ENCODE data around the gene MT1M.
"Not testable (repeated sequence)": the region's sequence is repeated elsewhere in the genome, so short reads cannot be mapped to it uniquely, and the experiment has no call there.

Gene MT1M

DNA sequence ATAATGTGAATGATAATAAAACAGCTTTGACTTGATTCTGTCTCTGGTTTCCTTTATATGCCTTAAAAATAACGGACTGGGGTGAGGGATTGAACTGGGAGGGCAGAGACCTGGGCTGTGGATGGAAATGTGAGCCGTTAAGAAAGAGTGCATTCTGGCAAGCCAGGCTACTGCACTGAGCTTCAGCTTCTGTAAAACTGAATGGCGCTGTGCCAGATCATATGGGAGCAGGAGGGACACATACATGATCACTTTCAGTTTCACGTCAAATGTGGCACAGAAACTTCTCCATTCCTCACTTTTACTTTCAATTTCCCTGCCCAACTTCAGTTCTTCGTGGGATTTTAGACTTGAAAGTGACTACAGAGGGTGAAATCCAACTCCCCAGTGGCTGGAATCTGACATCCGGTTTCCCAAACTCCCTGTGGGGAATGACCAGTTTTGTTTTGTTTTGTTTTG lies 23.0 kb upstream of the MT1M start:
- DNase-seq = peak; percentile 70

DNA sequence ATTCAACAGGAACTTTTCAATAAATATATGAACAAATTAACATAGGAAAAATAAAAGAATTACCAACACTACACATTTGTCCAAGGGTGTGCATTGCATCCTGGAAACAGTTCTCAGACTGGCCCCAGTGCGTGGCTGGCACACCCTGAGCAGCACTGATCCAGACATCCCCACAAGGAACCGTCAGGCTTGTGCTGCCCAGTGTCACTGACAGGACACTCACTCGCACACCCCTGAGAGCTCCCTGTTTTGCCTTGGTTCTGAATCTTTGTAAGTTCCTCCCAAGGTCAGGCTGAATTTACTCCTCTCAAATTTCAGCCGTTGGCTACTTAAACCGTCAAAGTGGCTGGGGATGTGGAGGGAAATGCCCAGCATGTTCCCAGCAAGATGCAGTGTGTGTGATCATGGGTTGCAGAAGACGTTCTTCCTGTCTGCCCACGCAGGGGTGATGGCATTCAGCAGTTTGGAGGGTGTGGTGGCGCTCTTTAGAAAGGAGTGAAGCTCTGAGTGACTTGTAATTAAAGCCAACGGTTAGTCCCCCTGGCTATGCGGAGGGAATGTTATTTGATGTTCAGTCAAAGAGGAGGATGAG lies 22.3 kb upstream of the MT1M start:
- DNase-seq = no peak

DNA sequence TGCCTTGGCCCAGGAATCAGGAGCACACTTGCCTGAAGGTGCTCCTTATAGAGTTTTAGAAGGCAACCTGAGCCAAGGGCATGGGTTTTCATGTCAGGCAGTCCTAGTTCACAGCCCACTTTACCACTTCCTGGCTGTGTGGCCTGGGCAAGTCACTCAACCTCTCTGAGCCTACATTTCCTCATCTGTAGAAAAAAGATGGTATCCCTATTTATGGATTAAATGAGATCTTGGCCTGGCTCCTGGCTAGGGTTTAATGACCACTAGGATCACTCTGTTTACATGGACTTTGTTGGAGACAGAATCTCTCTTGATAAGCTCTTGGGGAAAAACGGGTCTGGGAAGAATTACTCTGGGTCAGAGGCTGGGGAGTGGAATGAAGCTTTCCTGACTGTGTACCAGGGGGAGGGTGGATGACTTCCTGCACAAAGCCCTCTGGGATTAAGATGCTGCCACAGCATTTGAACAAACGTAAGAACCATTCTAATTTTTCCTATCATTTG lies 21.8 kb upstream of the MT1M start:
- DNase-seq = no peak

DNA sequence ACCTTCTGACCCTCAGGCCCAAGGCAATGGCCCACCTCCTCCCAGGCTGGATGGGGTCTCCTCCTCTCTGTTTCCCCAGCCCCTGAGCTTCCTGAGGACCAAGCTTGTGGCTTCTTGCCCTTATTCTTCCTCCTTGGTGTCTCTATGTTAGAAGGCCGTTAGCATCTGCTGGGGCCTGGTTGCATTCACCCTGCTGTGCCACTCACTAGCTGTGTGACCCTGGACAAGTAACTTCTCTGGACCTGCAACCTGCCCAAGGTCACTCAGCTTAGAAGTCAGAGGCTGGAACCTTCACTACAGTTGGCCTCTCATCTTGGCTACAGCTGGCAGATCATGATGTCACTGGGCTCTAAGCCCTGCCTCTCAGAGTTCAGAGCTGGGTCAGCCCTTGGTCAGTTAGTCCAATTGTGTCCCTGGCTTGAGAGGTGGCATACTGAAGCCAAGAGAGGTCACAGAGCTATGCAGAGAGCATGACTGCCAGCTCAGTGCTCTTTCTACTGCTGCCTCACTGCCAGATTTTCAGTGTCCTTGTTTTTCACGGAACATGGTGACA lies 21.1 kb upstream of the MT1M start:
- DNase-seq = no peak

DNA sequence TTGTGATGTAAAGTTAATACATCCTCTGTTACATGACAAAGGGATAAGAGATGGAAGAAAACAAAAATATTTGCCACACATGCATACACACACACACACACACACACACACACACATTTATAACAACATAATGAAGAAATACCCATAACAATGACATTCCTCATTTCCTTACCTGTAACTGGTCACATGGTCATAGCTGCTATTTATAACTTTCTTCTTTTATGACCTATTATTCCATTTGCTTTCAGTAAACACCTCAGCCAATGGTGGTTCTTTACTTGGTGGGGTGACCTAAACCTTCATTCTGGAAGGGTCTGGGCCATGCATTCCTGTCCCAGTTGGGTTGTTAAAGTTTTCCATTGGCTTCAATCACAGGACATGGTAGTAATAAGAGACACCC lies 18.8 kb upstream of the MT1M start:
- DNase-seq = no peak

DNA sequence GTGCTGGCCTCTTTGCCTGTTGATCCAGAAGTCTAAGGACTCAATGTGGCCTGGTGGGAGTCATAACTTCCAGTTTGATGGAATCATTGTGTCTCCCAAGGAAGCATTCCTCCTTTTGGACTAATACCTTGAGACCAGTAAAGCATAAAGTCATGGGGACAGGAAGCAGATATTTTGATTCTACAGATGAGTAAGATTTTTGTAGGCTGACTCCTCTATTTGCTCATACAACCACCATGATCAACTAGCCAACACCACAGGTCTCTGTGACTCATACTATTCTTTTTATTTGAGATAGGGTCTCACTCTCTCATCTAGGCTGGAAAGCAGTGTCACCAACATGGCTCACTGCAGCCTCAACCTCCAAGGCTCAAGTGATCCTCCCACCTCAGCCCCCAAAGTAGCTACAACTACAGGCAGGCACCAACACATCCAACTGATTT lies 17.9 kb upstream of the MT1M start:
- no peak for DNase-seq

DNA sequence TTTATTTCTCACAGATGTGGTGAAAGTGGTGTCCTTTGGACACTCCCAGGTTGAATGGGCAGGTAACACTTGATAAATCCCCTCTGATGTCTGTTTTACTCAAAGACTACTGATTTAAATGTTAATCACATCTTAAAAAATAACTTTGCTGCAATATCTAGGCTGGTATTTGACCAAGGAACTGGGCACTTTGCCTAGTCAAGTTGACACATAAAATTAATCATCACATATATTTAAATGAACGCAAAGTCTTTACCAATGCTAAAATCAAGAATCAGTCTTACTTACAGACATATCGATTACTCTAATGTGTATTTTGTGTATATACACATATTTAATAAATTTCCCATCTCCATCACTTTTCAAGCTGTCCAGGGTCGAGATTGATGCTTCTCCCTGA lies 17.1 kb upstream of the MT1M start:
- no peak for DNase-seq

DNA sequence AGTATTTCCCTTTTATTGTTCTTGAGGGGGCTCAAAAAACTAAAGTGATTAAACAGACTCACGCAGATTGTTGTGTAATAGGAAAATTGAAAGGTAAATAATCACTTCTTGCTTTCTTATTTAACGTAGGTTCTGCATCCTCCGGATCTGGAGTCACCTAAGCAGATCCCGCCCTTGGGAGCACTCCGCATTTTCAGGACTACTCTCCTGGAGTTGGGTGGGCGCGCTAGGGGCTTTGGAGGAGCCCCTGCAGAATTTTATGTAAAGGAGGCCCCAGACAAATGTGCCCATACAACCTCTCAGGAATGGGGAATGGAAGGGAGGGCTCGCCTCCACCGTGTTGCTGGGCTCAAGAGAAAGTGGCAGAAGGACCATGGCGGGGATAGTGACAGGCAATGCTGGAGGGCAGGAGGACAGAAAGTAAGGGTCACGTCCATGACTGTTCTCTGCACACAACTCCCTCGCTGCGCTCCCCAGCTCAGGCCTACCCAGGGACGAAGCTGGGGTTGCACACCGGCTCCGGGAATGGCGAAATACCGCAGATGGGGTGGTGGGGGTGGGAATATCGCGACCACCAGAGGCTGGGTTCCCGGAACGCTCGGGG lies 15.7 kb upstream of the MT1M start:
- no peak for DNase-seq

DNA sequence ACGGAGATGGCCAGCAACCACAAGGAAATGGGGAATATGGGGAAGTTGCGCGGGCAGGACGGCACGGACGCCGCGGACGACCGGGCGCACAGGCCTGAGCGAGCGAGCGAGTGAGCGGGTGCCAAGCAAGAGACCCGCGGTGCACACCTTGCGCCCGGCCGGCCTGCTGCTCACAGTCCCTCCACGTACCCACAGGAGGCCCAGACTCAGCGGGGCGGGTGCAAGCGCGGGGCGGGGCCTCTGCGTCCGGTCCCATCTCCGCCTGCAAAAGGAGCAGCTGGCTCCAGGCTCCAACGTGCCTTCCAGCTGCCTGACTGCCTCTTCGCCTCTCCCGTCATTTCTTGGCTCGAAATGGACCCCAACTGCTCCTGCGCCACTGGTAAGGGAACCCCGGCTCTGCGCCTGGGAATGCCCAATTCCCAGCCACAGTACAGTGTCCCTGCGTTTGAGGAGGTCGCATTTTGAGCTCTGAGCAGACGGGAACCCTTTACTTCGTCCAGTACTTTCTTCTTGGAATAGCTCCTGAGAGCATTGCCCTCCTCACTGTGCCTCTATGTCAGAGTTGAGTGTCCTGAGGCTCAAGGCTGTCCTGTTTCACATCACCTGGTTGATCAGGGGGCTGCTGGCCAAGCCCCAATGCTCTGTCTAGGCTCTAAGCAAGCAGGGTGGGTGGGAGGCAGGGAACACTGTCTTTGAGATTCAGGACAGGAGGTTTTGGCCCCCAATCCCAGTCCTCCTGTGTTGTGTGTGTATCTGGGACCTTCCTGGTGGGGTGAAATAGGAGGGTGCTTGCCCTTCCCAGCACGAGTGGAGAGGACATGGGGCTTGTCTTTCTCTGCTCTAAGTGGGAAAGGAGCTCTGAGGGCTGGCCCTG lies 15.0 kb upstream of the MT1M start:
- no peak for DNase-seq

DNA sequence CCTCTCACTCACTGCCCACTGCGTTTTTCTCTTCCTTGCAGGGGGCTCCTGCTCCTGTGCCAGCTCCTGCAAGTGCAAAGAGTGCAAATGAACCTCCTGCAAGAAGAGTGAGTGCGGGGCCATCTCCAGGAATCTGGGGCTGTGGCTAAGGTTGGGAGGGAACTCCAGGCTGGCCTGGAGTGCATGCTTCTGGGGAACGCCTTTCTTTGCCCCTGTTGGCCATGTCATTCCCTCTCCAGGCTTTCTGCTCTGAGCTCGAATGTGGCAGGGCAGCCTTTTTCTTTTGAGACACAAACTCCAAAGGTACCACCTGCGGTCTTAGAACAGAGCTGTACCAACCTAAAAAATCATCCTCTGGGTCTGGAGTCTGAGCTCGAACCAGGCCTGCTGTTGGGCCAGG lies 14.3 kb upstream of the MT1M start:
- no peak for DNase-seq

DNA sequence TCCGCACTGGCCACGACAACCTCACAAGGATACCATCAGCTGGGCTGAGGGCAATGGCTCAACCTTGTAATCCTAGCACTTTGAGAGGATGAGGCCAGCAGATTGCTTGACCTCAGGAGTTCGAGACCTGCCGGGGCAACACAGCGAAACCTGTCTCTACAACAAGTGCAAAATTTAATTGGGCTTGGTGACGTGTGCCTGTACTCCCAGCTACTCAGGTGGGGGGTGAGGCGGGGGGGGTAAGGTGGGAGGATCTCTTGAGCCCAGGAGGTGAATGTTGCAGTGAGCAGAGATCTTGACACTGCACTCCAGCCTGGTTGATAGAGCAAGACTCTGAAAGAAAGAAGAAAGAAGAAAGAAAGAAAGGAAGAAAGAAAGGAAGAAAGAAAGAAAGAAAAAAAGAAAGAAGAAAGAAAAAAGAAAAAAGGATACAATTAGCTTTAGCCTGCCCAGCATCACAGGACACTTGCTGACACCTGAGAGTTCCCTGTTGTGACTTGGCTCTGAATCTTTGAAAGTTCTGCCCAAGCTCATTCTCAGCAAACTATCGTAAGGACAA lies 12.0 kb upstream of the MT1M start:
- no peak for DNase-seq

DNA sequence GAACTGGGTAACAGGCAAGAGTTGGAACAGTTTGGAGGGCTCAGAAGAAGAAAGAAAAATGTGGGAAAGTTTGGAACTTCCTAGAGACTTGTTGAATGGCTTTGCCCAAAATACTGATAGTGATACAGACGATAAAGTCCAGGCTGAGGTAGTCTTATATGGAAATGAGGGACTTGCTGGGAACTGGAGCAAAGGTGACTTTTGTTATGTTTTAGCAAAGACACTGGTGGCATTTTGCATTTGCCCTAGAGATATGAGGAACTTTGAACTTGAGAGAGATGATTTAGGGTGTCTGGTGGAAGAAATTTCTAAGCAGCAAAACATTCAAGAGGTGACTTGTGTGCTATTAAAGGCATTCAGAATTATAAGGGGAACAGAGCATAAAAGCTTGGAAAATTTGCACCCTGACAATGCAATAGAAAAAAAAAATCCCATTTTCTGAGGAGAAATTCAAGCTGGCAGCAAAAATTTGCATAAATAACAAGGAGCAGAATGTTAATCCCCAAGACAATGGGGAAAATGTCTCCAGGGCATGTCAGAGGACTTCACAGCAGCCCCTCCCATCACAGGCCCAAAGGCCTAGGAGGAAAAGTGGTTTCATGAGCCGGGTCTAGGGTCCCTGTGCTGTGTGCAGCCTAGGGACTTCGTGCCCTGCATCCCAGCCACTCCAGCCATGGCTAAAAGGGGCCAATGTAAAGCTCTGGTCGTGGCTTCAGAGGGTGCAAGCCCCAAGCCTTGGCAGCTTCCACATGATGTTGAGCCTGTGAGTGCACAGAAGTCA lies 10.6 kb upstream of the MT1M start:
- DNase-seq = not testable (repeated sequence)

DNA sequence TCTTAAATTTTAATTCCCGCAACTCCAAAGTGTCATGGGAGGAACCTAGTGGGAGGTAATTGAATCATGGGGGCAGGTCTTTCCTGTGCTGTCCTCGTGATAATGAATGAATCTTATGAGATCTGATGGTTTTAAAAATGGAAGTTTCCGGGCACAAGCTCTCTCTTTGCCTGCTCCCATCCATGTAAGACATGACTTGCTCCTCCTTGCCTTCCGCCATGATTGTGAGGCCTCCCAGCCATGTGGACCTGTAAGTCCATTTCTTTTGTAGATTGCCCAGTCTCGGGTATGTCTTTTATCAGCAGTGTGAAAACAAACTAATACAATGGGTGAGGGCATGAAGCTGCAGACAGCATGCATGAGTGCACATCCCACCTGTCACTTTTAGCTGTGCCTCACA lies 9.3 kb upstream of the MT1M start:
- not testable (repeated sequence) for DNase-seq

DNA sequence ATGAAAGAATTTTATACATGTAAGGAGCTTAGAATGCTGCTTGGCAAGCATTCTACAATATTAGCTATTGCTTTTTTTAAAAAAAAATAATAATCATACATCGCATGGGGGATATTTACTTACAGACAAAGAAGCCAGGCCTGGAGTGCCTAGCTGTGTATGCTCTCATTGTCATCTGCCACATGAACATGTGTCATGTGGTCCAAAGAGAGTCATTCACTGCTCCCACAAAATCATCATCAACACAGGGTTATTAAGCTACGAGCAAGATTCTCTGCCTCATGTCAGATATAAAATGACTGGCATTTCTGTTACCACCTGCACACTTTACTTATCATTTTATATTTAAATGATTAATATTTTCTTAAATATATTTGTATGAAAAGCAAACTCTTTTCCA lies 8.8 kb upstream of the MT1M start:
- DNase-seq = no peak

DNA sequence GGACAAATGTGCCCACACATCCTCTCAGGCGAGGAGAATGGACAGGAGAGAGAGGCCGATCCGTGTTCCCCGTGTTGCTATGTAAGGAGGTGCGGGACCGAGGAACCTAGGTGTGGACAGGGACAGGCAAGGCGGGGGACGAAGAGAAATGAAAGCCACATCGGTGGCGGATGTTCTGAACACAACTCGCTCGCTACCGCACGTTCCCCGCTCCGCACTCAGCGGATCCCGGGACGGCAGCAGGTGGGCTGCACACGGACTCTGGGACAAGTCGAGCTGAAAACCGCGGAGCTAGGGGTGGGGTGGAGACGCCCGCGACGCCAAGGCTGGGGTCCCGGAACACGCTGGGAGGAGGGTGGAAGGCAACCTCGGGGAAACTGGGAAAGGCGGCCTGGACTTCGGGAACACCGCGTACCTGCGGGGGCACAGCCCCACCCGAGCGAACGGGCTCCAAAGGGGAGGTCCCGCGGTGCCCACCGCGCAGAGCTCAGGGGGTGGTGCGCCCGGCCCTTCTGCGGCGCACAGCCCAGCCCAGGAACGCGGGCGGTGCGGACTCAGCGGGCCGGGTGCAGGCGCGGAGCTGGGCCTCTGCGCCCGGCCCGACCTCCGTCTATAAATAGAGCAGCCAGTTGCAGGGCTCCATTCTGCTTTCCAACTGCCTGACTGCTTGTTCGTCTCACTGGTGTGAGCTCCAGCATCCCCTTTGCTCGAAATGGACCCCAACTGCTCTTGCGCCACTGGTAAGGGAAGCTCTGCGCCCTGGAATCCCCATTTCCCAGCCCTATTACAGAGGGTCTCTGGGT lies 7.1 kb upstream of the MT1M start, which contains the start of gene MT1E:
MT1E (plus strand) TSS at position 642 of the 803 bp plus-strand sequence; CDS start at position 713, 71 bp downstream.
- DNase-seq = no peak

DNA sequence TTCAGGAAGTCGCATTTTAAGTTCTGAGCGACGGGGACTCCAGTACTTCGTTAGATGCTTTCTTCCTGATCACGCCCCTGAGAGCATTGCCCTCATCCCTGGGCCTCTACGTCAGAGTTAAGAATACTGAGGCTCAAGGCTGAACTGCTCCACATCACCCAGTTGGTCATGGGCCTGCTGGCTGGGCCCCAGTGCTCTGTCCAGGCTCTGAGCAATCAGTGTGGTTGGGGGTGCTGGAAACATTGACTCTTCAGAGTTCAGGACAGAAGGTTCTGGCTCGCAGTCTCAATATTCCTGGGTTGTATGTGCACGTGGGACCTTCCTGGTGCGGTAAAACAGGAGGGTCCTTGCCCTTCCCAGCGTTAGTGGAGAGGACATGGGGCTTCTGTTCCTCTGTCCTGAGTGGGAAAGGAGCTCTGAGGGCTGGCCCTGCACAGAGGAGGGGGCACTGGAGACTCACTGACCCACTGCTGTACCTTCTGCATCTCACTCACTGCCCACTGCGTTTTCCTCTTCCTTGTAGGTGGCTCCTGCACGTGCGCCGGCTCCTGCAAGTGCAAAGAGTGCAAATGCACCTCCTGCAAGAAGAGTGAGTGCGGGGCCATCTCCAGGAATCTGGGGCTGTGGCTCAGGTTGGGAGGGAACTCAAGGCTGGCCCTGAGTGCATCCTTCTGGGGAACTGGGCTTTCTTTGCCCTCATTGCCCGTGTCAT lies 6.4 kb upstream of the MT1M start:
- DNase-seq = no peak

DNA sequence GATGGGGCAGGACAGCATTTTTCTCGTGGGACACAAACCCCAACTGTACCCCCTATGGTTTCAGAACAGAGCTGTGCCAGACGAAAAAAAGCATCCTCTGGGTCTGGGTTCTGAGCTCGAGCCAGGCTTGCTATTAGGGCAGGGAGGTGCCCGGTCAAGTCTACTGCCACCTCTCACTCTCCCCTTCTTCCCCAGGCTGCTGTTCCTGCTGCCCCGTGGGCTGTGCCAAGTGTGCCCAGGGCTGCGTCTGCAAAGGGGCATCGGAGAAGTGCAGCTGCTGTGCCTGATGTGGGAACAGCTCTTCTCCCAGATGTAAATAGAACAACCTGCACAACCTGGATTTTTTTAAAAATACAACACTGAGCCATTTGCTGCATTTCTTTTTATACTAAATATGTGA lies 5.8 kb upstream of the MT1M start:
- no peak for DNase-seq

DNA sequence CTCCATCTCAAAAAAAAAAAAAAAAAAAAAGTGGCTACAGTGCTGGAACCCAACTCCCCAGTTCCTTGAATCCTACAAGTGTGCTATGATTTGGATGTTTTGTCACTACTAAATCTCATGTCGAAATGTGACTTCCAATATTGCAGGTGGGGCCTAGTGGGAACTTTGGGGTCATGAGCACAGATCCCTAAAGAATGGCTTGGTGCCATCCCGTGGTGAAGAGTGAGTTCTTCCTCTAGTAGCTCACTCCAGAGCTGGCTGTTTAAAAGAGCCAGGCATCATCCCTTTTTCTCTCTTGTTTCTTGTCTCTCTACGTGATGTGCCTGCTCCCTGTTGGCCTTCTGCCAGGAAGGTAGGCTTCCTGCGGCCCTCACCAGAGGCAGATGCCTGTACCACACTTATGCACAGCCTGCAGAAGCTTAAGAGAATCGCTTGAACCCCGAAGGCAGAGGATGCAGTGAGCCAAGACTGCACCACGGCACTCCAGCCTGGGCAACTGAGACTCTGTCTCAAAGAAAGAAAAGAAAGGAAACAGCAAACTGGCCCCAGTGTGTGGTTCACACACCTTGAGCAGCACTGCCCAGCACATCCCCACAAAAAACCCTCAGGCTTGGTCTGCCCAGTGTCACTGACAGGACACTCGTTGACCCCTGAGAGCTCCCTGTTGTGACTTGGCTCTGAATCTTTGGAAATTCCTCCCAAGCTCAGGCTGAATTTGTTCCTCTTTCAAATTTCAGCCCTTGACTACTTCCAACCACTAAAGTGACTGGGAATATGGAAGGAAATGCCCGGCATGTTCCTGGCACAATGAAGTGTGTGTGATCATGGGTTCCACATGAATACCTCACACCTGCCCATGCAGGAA lies 3.7 kb upstream of the MT1M start:
- DNase-seq = no peak

DNA sequence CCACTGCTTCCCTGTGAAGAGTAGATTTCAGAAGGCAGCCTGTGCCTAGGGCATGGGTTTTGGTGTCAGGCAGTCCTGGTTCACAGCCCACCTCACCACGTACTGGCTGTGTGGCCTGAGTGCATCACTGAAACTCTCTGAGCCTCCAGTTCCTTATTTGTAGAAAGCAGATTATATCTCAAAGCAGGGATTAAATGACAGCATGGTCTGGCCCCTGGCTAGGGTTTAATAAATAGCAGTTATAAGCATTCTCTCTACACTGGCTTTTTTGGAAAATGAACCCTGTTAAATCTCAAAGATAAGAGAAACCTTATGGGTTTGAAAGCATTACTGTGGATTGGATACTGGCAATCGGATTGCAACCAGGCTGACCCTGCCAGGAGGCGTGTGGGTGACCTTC lies 2.9 kb upstream of the MT1M start:
- no peak for DNase-seq

DNA sequence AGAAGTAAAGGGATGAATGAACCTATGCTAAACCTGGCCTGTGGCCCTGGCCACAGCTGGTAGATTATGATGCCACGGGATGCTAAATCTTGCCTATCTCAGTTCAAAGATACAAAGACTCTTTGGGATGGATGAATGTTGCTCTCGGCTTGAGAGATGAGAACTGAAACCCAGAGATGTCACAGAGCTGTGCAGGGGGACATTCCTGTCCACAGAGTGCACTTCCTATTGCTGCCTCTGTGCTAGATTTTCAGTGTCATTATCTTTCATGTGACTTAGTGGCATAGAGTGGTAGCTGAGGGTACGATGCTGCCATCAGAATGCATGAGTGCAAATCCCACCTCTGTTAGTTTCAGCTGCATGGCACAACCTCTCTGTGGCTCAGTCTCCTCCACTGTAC lies 2.3 kb upstream of the MT1M start:
- no peak for DNase-seq
